Activated naive CD8-positive, alpha-beta T cell treated with anti-CD3 and anti-CD28 coated beads, Interleukin-2, amount 50 U/mL, for 24 hours (primary cell): ENCODE measurements around the gene MATCAP1.

Experiments used
- ATAC-seq: fragments of 150-1000 bp; cut with Tn5 transposase; one replicate; pipeline ENCODE4 v1.10.0; 2021
- DNase-seq: peaks from one replicate; pipeline ENCODE4 v3.0.0; 2021
- H3K27ac Mint-ChIP-seq: one replicate; pipeline ENCODE4 v1.8.0; 2021; ENCODE audit warnings: mild to moderate bottlenecking, mixed read lengths
- H3K27me3 Mint-ChIP-seq: one replicate; pipeline ENCODE4 v1.8.0; 2021; ENCODE audit warnings: mixed read lengths
- H3K36me3 Mint-ChIP-seq: one replicate; pipeline ENCODE4 v1.8.0; 2021; ENCODE audit warnings: low read depth, mixed read lengths
- H3K4me1 Mint-ChIP-seq: one replicate; pipeline ENCODE4 v1.8.0; 2021; ENCODE audit warnings: mixed read lengths
- H3K4me3 Mint-ChIP-seq: one replicate; pipeline ENCODE4 v1.8.0; 2021; ENCODE audit warnings: mild to moderate bottlenecking, moderate library complexity, mixed read lengths
- H3K9me3 Mint-ChIP-seq: one replicate; pipeline ENCODE4 v1.8.0; 2021; ENCODE audit warnings: mixed read lengths

The MATCAP1 gene

DNA sequence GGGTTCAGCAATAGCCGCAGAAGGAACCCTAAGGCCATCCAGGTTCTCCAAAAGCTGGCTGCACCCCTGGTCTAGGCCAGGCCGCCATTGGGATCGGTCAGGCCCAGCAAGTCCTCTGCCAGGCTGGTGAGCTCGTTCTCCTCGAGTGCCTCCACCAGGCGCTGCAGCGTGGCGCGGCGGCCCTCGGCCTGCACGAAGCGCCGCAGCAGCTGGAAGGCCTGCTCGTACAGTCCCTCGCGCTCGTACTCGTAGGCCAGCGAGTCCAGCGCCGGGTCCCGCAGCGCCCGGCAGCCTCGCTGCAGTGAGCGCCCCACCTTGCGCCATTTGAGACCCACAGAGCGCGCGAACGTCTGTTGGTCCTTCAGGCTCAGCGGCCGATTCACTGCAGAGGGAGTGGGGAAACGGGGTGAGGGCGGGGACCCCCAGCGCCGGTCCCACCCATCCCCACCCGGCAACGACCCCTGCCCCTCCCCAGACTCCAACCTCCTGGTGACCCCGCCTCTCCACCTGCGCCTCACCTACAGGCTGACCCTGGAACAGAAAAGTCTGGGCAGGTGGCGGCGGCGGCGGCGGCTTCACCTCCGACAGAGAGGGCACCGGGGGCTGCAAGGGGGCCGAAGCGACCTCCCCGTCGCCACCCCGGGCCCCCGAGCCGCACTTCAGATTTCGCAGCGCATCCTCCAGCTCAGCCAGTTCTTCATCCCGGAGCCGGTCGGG is 29.0 kb downstream of the MATCAP1 start:
- Mint-ChIP-seq H3K9me3 (no peaks in the 10 kb centered on the region), H3K27me3 (peaks cover 19% of the 10 kb centered on the region), H3K27ac (no peak overlapping the region), H3K4me3 (no peak overlapping the region), H3K36me3 (no peaks in the 10 kb centered on the region), H3K4me1 (peaks cover 39% of the 10 kb centered on the region)
- DNase-seq (no peak), ATAC-seq (no peak)

DNA sequence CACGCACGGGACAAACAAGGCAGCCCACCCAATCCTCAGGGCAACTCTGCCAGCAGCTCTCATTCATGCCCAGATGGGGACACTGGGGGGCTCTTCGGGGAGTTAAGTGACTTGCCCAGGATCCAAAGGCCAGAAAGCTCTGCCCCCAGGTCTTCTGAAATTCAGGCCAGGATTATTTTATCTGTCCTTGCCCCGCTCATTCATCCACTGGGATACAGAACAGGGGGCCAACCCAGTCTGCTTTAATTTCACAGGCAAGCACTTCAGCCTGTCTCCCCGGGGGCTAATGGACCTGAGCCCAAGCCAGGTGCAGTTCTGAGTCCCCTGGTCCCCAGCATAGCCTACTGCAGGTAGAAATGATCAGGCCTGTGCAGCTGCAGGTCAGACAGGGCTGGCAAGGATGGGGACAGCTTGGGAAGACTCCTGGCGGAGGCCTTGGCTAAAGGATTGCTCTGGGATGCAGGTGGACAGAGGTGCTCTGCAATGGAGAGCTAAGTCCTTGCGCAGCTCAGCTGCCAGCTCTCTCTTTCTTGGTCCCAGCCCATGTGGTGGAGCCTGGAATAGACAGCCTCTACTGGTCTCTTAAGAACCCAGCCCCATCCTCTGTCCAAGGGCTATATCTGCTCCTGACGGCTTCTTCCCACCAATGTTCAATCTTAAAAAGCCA is 32.2 kb downstream of the MATCAP1 start:
- Mint-ChIP-seq H3K27me3 (peaks cover 21% of the 10 kb centered on the region), H3K27ac (no peak overlapping the region), H3K4me3 (no peak overlapping the region), H3K4me1 (peaks cover 23% of the 10 kb centered on the region), H3K36me3 (peaks cover 16% of the 10 kb centered on the region), H3K9me3 (no peaks in the 10 kb centered on the region)
- peak; percentile 7 for DNase-seq
- no peak for ATAC-seq

DNA sequence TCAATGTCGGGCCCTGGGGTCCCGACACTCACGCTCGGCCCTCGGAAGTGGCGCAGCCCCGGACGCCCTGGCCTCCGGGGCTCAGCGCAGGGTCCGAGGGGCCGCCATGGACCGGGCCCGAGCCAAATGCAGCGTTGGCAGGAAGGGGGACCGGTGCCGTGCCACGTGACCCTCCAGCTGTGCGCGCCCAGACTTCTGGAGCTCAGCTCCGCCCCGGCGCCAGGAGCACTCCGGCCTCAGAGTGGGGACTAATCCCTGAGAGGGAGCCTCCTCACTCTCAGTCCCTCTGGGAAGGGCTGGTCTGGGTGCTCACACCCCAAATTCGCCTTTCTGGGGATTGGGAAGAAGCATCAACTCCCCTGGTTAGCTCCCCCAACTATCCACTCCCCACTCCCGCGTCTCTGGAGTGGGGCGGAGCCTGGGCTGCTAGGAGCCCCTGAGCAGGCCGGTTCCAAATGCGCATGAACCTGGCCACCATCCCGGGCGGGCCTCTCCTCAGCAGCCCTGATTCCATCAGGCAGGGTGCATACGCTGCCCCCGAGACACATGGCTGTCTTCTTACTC is 32.8 kb downstream of the MATCAP1 start, which contains the start of gene B3GNT9:
Gene B3GNT9 (minus strand): TSS at position 166 of the 564 bp plus-strand sequence. CDS start 513 bp downstream, outside the sequence.
- Mint-ChIP-seq H3K4me3 (peak within 1 kb of the TSS; percentile 63), H3K4me1 (peaks cover 19% of the 10 kb centered on the region), H3K27me3 (peaks cover 21% of the 10 kb centered on the region), H3K27ac (no peak within 1 kb of the TSS), H3K9me3 (no peaks in the 10 kb centered on the region), H3K36me3 (peaks cover 16% of the 10 kb centered on the region)
- DNase-seq (peak; percentile 41), ATAC-seq (peak; percentile 38)

DNA sequence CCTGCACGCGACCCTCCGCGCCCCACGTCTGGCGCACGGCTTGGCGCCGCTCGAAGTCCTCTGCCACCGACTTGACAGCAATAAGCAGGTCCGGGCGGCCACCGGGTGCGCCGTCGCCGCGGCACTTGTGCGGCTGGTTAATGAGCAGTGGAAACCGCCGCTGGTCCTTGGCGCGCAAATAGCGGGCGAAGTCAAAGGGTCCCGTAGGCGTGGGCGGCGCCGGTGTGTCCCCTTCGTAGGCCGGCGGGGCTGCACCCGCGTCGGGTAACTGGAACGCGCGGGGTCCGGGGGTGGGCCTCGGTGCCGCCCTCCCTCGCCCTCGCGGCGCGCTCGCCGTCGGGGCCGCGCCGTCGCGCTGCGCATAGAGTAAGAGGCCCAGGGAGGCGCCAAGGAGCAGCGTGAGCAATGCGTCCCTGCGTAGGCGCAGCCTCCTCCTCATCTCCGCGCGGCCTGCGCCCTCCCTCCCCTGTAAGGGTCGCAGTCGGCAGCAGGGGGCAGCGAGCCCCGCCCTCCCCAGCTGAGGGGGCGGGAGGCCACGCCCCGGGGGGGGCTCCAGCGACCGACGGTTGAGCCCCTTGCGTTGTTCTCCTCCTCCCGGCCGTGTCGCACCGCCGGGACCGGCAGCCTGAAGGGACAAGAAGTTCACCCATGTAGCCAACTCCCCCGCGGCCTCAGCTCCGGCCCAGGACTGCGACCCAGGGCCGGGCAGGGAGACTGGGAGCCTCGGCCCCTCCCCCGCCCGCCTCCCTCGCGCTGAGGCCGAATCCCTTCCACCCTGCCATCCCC is 33.5 kb downstream of the MATCAP1 start:
- H3K9me3 Mint-ChIP-seq: no peaks in the 10 kb centered on the region
- ATAC-seq (peak; percentile 64), DNase-seq (peak; percentile 54)
- H3K4me1 Mint-ChIP-seq: peaks cover 16% of the 10 kb centered on the region
- H3K36me3 Mint-ChIP-seq: peaks cover 16% of the 10 kb centered on the region
- H3K27ac Mint-ChIP-seq: no peak overlapping the region
- peaks cover 19% of the 10 kb centered on the region for H3K27me3 Mint-ChIP-seq
- H3K4me3 Mint-ChIP-seq: peak overlapping the region; percentile 63

DNA sequence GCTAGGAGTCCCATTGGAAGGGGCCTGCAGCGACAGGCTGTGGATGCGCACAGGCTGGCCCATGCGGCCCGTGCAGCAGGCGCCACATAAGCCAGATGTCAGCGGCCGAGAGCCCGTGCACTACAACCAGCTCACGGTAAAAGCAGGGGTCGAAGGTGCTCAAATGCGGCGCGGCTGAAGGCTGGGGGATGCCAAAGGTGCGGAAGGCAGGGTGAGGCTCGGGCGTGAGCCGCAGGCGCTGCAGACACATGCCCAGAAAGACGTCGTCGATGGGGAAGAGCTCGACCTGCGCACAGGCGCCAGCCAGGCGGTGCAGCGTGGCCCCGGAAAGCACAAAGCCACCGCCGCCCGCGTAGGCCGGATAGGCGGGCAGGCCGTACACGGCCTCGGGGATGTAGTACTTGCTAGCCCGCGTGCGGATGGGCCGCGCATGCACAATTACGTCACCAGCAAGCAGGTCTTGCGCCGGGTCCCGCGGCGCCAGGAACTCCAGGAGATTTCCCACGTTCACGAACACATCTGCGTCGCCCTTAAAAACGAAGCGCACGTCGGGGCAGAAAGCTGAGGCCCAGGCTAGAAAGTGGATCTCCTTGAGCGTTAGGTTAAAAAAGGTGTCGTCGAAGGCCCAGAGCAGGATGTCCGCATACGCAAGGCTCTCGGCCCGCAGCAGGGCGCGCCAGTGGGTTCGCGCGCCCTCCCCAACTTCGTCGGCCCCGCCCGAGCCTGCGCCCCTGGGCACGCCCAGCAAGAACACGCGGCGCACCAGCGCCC is 34.3 kb downstream of the MATCAP1 start:
- no peak for DNase-seq
- H3K9me3 Mint-ChIP-seq: no peaks in the 10 kb centered on the region
- H3K4me3 Mint-ChIP-seq: no peak overlapping the region
- H3K27me3 Mint-ChIP-seq: peaks cover 18% of the 10 kb centered on the region
- no peak overlapping the region for H3K27ac Mint-ChIP-seq
- H3K4me1 Mint-ChIP-seq: peaks cover 15% of the 10 kb centered on the region
- peaks cover 20% of the 10 kb centered on the region for H3K36me3 Mint-ChIP-seq
- ATAC-seq: no peak

DNA sequence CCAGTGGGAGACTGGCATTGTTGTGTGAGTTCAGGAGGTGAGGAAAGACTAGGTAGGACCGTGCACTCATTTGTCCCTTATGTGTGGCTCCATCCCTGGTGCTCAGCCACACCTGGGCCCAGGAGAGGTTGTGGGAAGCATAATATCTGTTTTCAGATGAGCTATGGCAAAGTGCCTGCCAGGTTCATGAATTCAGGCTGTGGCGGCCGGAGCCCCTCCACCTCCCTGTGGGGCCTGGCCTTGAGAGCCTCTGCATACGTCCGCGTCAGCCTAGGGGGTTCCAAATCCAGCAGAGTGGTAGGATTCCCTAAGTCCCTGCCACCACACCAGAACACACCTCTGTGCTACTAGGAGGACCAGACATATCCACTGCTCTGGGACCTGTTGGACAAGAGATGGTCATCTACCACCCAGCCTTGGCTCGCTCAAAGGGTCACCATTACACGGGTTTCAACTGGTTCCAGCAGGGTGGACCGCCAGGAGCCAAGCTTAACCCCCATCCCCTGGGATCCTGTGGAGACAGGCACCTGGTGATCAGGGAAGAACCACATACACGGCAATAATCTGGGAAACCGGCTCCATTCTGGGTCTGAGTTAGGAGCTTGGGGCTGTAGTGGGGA is 35.0 kb downstream of the MATCAP1 start:
- H3K4me1 Mint-ChIP-seq: peaks cover 11% of the 10 kb centered on the region
- ATAC-seq (no peak), DNase-seq (no peak)
- no peaks in the 10 kb centered on the region for H3K9me3 Mint-ChIP-seq
- H3K4me3 Mint-ChIP-seq: no peak overlapping the region
- no peak overlapping the region for H3K27ac Mint-ChIP-seq
- peaks cover 24% of the 10 kb centered on the region for H3K36me3 Mint-ChIP-seq
- H3K27me3 Mint-ChIP-seq: peaks cover 18% of the 10 kb centered on the region

DNA sequence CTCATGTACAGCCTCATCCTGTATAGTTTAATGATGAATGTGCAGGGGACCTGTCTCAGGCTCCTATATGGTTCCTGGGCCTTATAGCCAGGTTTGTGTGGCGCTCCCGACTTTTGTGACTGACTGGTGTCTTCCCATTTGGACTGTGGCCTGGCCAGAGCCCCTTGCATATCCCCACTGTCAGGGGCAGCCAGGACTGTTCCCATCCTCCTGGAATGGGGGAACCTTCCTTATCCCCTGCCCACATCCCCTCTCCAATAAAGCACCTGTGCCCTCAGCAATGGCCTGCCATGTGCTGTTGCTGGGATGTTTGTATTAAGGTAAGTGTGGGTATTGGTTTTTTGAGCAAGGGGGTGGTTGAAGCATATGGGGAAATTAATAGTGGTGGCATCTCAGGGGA is 35.5 kb downstream of the MATCAP1 start:
- Mint-ChIP-seq H3K36me3 (peaks cover 28% of the 10 kb centered on the region), H3K4me3 (no peak overlapping the region), H3K4me1 (peaks cover 9% of the 10 kb centered on the region), H3K9me3 (no peaks in the 10 kb centered on the region), H3K27me3 (peaks cover 18% of the 10 kb centered on the region), H3K27ac (no peak overlapping the region)
- ATAC-seq (no peak), DNase-seq (no peak)

DNA sequence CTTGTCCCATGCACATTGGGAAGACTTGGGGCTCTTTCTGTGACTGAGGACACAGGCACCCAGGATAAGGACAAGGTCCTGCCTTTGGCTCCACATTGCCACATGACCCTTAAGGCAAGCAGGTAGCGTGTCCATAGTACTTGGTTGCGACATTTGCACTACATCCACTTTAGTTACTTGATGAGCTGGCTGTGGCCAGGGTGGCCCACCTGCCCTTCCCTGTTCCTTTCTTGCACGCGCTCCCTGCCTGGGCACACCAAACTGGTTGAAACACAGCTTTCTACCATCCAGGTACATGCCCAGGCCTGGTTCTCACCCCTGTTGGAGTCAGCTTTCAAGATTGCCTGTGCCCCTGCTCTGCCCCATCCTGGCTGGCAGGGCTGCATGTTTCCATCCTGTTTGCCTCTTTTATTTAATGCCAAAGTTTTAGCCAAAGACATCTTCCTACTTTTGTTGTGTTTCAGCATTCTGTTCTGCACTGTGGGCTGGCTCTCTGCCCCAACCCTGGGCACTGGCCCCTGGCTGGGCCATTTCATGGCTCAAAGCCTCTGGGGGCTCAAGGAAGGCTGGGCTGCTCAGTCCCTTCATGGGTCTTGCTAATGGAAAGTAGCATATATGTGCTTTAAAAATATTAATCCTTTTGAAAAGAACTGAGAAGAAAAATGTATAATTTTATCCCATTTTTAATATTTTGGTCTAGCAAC is 36.2 kb downstream of the MATCAP1 start:
- Mint-ChIP-seq H3K4me1 (peaks cover 9% of the 10 kb centered on the region), H3K27me3 (peaks cover 12% of the 10 kb centered on the region), H3K36me3 (peaks cover 32% of the 10 kb centered on the region), H3K27ac (no peak overlapping the region), H3K4me3 (no peak overlapping the region), H3K9me3 (no peaks in the 10 kb centered on the region)
- ATAC-seq (no peak), DNase-seq (no peak)

DNA sequence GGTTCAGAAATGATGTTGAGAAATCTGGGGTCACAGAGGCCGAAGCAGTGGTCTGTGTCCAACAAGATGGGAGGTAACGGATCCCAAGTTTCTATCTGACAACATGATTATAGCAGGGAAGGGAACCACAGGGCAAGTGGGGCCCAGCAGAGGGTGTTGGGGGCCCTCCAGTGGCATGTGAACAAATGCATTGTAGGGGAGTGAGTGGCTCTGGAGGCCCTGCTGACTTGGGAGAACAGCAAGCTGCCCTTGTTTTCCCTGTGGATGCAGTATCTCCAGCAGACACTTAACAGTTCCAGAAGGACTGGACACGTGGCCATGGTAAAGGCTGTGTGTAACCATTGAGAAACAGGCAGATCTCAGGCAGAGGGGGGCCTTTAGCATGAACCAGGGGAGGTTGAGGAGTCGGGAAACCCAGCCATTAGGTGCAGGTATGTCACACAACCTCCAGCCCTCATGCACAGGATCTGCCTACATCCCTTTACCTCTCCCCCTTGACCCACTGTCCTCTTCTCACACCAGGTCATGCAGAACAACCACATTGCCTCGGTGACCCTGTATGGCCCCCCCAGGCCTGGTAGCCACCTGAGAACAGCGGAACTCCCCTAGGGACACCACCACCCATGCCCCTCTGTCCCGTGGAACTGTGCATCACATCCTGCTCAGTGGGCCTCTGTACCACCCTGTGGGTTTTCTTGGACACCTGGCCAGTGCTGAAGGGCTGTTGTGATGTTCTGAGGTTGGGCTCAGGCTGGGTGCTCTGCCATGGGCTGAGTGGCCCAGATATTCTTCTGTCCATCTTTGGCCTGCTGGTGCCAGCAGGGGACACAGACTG is 37.0 kb downstream of the MATCAP1 start:
- no peak for ATAC-seq
- no peak overlapping the region for H3K27ac Mint-ChIP-seq
- peaks cover 9% of the 10 kb centered on the region for H3K4me1 Mint-ChIP-seq
- no peak for DNase-seq
- peaks cover 39% of the 10 kb centered on the region for H3K36me3 Mint-ChIP-seq
- H3K4me3 Mint-ChIP-seq: no peak overlapping the region
- H3K27me3 Mint-ChIP-seq: peaks cover 9% of the 10 kb centered on the region
- no peaks in the 10 kb centered on the region for H3K9me3 Mint-ChIP-seq

DNA sequence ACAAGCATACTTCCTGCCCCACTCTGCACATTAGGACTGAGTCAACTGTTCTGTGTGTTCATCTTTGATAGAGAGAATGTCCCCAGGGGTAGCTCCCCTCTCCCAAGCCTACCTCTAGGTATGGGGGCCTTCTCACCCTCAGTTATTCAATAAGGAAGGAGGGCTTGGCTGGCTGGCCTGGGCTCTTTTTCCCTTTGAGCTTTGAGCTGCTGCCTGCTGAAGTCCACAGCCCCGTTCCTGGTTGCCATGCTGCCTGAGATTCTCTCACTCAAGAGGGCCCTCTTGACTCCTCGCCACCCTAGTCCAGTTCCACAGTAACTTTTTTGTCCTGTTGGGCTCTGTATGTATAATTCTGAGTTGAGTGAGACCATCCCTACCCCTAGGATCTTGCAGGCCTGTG is 38.0 kb downstream of the MATCAP1 start:
- peaks cover 45% of the 10 kb centered on the region for H3K36me3 Mint-ChIP-seq
- no peak overlapping the region for H3K27ac Mint-ChIP-seq

DNA sequence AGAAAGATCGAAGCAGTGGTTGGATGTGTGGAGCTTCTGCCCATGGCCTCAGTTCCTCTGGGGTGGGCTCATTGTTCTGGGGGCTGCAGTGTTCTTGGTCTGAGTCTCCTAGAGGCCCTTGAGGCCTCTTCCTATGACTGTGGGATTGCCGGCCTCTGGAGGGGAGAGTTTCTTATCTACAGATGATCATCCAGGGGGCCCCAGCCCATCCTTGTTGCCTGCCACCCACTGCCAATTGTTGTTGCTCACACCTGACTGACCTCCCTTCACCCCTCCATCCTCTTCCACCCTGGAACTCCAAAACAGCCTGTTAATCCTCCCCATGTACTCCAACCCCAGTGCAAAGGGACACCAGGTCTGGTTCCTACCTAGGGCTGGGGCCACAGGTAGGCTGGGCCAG is 38.8 kb downstream of the MATCAP1 start:
- Mint-ChIP-seq H3K27me3 (peaks cover 1% of the 10 kb centered on the region), H3K4me3 (no peak overlapping the region), H3K27ac (no peak overlapping the region), H3K4me1 (peaks cover 5% of the 10 kb centered on the region), H3K36me3 (peaks cover 54% of the 10 kb centered on the region), H3K9me3 (no peaks in the 10 kb centered on the region)
- DNase-seq (no peak), ATAC-seq (no peak)

More for the DNA sequence above, 38.0 kb downstream of the MATCAP1 start:
- H3K27me3 Mint-ChIP-seq: peaks cover 1% of the 10 kb centered on the region
- peaks cover 5% of the 10 kb centered on the region for H3K4me1 Mint-ChIP-seq
- H3K4me3 Mint-ChIP-seq: no peak overlapping the region
- DNase-seq: no peak
- H3K9me3 Mint-ChIP-seq: no peaks in the 10 kb centered on the region
- no peak for ATAC-seq

DNA sequence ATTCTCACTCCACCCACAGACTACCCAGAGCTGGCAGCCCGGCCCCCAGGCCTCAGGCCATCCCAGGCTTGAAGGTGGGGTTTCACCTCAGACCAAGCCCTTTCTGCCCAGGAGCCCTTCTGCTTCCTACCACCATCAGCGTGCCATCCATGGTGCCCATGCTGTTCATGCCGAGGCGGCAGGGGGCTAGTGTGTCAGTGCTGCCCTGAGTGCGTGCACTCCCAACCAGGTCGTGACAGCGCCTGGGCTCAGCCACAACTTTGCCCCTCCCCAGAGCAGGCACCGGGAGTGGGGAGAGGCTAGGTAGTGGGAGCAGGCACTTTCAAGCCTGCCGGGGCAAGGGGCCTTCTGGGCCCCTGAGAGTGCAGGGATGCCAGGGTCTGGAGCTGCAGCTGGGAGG is 41.4 kb downstream of the MATCAP1 start:
- DNase-seq: no peak
- no peak for ATAC-seq
- no peak overlapping the region for H3K27ac Mint-ChIP-seq
- H3K27me3 Mint-ChIP-seq: no peaks in the 10 kb centered on the region
- no peaks in the 10 kb centered on the region for H3K4me1 Mint-ChIP-seq
- H3K4me3 Mint-ChIP-seq: no peak overlapping the region
- no peaks in the 10 kb centered on the region for H3K9me3 Mint-ChIP-seq
- peaks cover 59% of the 10 kb centered on the region for H3K36me3 Mint-ChIP-seq
